ENCODE results near the gene TMEM80.

TMEM80 gene

DNA sequence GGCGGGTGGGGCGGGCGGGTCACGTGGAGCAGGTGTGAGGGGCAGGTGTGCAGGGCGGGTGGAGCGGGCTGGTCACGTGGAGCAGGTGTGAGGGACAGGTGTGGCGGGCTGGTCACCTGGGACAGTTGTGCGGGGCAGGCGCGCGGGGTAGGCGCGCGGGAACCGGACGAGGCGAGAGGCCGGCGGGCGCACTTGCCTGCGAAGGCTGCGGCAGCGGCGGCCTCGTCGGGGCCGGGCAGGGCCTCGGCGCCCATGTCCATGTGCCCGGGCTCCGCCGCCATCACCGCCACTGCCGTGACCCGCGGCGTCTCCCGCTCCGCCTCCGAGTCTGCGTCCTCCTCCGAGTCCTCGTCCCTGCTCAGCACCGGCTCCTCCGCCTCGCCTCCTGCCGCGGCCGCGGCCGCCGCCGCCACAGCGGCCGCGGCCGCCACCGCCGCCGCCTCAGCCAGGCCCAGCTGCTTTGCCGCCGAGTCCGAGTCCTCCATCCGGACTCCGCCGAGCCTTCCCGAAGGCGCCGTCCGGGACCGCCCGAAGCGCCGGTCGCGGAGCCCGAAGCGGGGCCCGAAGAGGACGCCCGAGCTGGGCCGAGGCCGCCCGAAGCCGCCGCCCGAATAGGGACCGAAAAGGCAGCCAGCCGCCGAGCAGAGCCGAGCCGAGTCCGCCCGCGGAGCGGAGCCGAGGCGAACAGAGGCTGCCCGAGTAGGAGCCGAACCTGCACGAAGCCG is 891 bp upstream of the TMEM80 start, which contains the start of gene DEAF1:
Gene DEAF1 (minus strand): TSS at position 660 of the 725 bp plus-strand sequence. CDS start 175 bp downstream, at position 485.
- H3K36me3 ChIP-seq (ENCODE audit: insufficient read depth, low read length), result peaks cover 2% of the 10 kb centered on the region; the same call in 1 of the 2 replicates
- H3K79me2 ChIP-seq (ENCODE audit: insufficient read depth, low read length), result no peaks in the 10 kb centered on the region
- H3K27me3 ChIP-seq (ENCODE audit: insufficient read depth, low read length), result no peaks in the 10 kb centered on the region
- H3K4me2 ChIP-seq (ENCODE audit: low read length), result peak within 1 kb of the TSS; percentile 74
- H3K9me2 ChIP-seq (ENCODE audit: low read depth, low read length), result no peaks in the 10 kb centered on the region
- H3F3A ChIP-seq (ENCODE audit: insufficient read depth, low read length), result no peaks in the 10 kb centered on the region
- TF ChIP-seq, protein P1, sequence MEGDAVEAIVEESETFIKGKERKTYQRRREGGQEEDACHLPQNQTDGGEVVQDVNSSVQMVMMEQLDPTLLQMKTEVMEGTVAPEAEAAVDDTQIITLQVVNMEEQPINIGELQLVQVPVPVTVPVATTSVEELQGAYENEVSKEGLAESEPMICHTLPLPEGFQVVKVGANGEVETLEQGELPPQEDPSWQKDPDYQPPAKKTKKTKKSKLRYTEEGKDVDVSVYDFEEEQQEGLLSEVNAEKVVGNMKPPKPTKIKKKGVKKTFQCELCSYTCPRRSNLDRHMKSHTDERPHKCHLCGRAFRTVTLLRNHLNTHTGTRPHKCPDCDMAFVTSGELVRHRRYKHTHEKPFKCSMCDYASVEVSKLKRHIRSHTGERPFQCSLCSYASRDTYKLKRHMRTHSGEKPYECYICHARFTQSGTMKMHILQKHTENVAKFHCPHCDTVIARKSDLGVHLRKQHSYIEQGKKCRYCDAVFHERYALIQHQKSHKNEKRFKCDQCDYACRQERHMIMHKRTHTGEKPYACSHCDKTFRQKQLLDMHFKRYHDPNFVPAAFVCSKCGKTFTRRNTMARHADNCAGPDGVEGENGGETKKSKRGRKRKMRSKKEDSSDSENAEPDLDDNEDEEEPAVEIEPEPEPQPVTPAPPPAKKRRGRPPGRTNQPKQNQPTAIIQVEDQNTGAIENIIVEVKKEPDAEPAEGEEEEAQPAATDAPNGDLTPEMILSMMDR (IDR thresholded peaks at IDR 0.05; ENCODE audit: low read length), result no peak
- TF ChIP-seq EZH2 (IDR thresholded peaks at IDR 0.05; ENCODE audit: borderline replicate concordance, low read length), result no peak
- no peaks in the 10 kb centered on the region for H3K9me3 ChIP-seq (ENCODE audit: low read length)
- peak within 1 kb of the TSS; percentile 96 for H3K27ac ChIP-seq (ENCODE audit: low read depth, low read length, poor library complexity, severe bottlenecking)
- peak within 1 kb of the TSS; percentile 89 for H3K4me3 ChIP-seq (ENCODE audit: low read depth, low read length, poor library complexity, severe bottlenecking)
- H3K4me1 ChIP-seq (ENCODE audit: insufficient read depth, low read length, severe bottlenecking), result peaks cover 37% of the 10 kb centered on the region
- peak within 1 kb of the TSS; percentile 98 for H3K9ac ChIP-seq (ENCODE audit: low read length)
- no peak within 1 kb of the TSS for H2AFZ ChIP-seq (ENCODE audit: low read length)
- no peaks in the 10 kb centered on the region for H4K20me1 ChIP-seq (ENCODE audit: insufficient read depth, low read length)

DNA sequence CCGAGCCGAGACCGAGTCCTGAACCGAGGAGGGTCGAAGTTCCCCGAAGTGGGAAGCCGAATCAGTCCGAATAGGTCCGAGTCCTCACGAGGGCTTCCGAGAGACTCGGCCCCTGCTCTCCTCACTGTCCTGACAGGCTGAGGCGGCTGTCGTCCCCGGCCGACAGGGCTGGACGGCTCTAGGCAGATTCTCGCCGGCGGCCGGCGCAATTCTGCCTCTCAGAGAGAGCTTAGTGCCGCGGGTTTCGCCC is 403 bp upstream of the TMEM80 start:
- Histone ChIP-seq H3K9ac (ENCODE audit: low read length) (peak overlapping the region; percentile 98), H3K27me3 (ENCODE audit: insufficient read depth, low read length) (no peaks in the 10 kb centered on the region), H3K4me1 (ENCODE audit: insufficient read depth, low read length, severe bottlenecking) (peaks cover 37% of the 10 kb centered on the region), H3K9me2 (ENCODE audit: low read depth, low read length) (no peaks in the 10 kb centered on the region), H3K4me3 (ENCODE audit: low read depth, low read length, poor library complexity, severe bottlenecking) (peak overlapping the region; percentile 89), H3K36me3 (ENCODE audit: insufficient read depth, low read length) (no peaks in the 10 kb centered on the region), H3K9me3 (ENCODE audit: low read length) (no peaks in the 10 kb centered on the region), H4K20me1 (ENCODE audit: insufficient read depth, low read length) (no peaks in the 10 kb centered on the region), H3F3A (ENCODE audit: insufficient read depth, low read length) (no peaks in the 10 kb centered on the region), H3K4me2 (ENCODE audit: low read length) (peak overlapping the region; percentile 74), H2AFZ (ENCODE audit: low read length) (no peak overlapping the region), H3K79me2 (ENCODE audit: insufficient read depth, low read length) (no peaks in the 10 kb centered on the region), H3K27ac (ENCODE audit: low read depth, low read length, poor library complexity, severe bottlenecking) (peak overlapping the region; percentile 96)
- TF ChIP-seq, protein P1 (IDR thresholded peaks at IDR 0.05; ENCODE audit: low read length), result no peak
- no peak for TF ChIP-seq EZH2 (IDR thresholded peaks at IDR 0.05; ENCODE audit: borderline replicate concordance, low read length)

DNA sequence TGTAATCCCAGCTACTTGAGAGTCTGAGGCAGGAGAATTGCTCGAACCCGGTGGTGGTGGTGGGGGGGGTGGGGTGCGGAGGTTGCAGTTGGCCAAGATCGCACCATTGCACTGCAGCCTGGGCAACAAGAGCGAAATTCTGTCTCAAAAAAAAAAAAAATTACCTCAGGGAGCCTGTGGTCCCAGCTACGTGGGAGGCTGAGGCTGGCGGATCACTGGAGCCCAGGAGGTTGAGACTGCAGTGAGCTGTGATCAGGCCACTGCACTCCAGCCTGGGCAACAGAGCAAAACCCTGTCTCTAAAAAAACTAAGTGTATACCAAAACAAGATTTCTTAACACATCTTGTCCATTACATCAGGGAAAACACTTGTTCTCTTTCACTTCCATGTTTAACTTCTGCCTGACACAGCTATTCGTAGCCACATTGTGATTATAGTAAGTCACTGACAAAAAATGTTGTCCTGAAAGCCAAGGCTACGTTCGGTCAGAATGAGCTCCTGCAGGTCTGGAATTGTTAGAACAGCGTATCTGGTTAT is 1.4 kb downstream of the TMEM80 start:
- H3K9ac ChIP-seq (ENCODE audit: low read length), result peak overlapping the region; percentile 98
- H3K4me1 ChIP-seq (ENCODE audit: insufficient read depth, low read length, severe bottlenecking), result peaks cover 37% of the 10 kb centered on the region
- peak overlapping the region; percentile 74 for H3K4me2 ChIP-seq (ENCODE audit: low read length)
- no peaks in the 10 kb centered on the region for H4K20me1 ChIP-seq (ENCODE audit: insufficient read depth, low read length)
- no peak overlapping the region for H2AFZ ChIP-seq (ENCODE audit: low read length)
- peak overlapping the region; percentile 96 for H3K27ac ChIP-seq (ENCODE audit: low read depth, low read length, poor library complexity, severe bottlenecking)
- no peaks in the 10 kb centered on the region; the same call in 1 of the 2 replicates for H3K36me3 ChIP-seq (ENCODE audit: insufficient read depth, low read length)
- no peaks in the 10 kb centered on the region for H3K27me3 ChIP-seq (ENCODE audit: insufficient read depth, low read length)
- TF ChIP-seq, protein P1 (IDR thresholded peaks at IDR 0.05; ENCODE audit: low read length), result no peak
- TF ChIP-seq EZH2 (IDR thresholded peaks at IDR 0.05; ENCODE audit: borderline replicate concordance, low read length), result no peak
- no peaks in the 10 kb centered on the region for H3K79me2 ChIP-seq (ENCODE audit: insufficient read depth, low read length)
- no peaks in the 10 kb centered on the region for H3K9me2 ChIP-seq (ENCODE audit: low read depth, low read length)
- H3F3A ChIP-seq (ENCODE audit: insufficient read depth, low read length), result no peaks in the 10 kb centered on the region
- peak overlapping the region; percentile 89 for H3K4me3 ChIP-seq (ENCODE audit: low read depth, low read length, poor library complexity, severe bottlenecking)
- no peaks in the 10 kb centered on the region for H3K9me3 ChIP-seq (ENCODE audit: low read length)
